Colon (tissue), 2 donors: ENCODE data around the gene SH2D4B.

Experiments used
- FAIRE-seq: peaks from 2 replicates; lab custom pipeline; 2012; peaks lifted over from hg19 to GRCh38; lab: Jason Lieb, UNC
- donor health status: control.
- donor health status: control.

The SH2D4B gene

DNA sequence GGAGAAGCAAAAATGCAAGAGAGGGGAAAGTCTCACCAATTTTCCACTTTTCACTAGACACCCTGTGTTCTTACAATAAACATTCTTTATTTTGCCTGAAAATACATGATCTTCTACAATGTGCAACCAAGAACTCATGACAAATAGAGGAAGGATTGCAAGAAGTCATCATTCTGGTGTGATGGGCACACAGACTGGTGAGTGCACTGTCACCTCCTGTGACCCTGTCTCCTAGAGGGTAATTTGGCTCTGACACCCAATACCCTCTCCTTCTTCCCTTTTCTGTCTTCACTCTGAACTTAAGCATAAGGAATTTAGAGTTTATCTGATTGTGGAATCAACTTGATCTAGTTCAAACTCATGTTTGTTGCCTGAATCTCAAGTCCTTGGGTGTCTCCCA, 153.7 kb downstream of the SH2D4B start:
- no peak for FAIRE-seq

DNA sequence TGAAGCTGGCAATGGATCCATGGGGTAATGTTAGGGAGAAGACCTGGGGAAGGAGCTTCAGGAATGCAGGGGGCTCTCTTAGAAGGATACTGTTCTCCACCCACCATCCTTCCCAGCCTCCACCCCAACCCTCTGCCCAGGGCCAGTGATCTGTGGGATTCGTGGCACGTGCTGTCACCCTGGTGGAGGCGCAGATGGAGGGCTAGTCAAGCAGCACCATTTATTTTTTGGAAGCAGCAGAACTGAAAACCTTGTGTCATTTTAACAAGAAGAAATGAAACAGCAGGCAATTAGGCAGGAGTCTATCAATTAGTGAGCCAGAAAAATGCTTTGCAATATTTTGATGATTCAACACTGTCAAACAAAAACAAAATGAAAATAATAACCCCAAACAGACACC, 155.9 kb downstream of the SH2D4B start:
- FAIRE-seq = no peak

GRCh38 chr10:80694930-80695329, 157.2 kb downstream of the SH2D4B start:
- FAIRE-seq = no peak
